GM12801 (cell line): ENCODE data around the gene GPC3.

Source experiments
- CTCF ChIP-seq: IDR thresholded peaks from one replicate; pipeline ENCODE4 v1.5.1; 2011; ENCODE audit warnings: control low read depth; ENCODE audit not compliant: insufficient read length; ENCODE audit errors: extremely low read depth

GPC3 gene

GRCh38 chrX:133985164-133985966, at the start of gene GPC3:
Gene GPC3 (minus strand): TSS chrX:133985594.
- no peak for TF ChIP-seq CTCF

DNA sequence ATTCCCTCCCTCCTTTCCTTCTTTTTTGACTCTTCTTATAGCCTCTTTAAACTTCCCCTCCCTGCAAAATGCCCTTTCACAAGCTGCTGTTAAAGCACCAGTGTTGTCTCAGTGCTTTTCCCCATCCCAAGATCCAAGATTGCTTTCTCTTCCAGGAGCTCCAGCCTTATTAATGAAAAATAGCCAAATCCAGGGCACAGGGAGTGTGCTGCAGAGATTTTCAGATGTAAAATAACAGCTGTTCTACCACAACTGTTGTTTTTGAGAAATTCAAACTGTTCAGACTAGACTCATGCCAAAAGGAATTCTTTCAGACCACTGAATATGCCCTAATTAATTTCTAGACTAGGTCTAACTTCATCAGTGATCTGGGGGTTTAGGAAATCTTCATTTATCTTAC, 47.0 kb upstream of the GPC3 start:
- no peak for TF ChIP-seq CTCF

GRCh38 chrX:134026565-134027311, 41.3 kb upstream of the GPC3 start:
- no peak for TF ChIP-seq CTCF

GRCh38 chrX:134025986-134026545, 40.7 kb upstream of the GPC3 start:
- TF ChIP-seq CTCF, result no peak

DNA sequence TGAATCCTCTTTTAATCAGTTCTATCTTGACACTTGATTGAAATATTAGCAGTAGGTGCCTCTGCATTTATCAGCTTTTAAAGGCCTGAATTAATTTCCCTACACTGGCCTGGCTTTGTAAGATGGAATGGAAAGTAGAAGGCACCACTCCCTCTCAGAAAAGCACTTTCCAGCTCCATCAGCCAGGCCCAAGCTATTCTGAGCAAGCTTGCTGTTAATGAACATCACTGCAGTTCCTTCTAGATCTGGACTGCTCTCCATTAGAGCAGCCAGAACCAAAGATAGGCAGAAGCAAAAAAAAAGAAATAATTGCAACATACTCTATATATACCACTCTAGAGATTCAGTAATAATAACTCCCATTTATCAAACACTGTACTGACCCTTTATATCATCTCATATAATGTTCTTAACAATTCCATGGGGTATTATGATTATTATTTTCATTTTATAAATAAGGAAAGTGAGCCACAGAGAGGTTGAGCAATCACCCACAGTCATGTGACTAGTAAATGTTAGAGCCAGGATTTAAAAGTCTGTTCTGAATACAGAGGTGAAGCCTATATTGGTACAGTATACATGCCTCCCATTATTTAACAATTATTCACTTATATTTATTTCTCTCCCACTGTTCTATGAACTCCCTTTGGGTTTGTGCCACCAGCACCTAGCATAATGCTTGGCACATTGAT, 39.4 kb upstream of the GPC3 start:
- TF ChIP-seq CTCF, result no peak

- no peak for TF ChIP-seq CTCF
Measured at GRCh38 chrX:134023851-134024281, 38.5 kb upstream of the GPC3 start.

DNA sequence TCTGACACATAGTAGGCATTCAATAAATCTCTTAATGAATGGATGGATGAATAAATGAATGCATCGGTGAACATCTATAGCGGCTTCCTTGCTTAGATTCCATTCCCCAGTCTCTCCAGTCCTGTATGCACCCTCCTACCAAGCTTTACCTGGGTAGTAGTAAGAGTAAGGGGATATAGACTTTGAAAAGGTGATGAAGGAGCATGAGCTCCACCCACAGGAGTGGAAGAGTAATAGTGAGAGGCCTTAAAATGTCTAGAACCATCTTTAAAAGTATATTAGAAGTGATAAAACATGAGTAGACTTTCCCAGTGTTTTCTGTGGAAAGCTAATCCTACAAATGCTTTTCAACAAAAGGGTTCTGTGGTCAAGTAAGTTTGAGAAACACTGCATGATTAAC, 35.5 kb upstream of the GPC3 start:
- no peak for TF ChIP-seq CTCF
